ENCODE data around the gene N4BP2L2.

DNA sequence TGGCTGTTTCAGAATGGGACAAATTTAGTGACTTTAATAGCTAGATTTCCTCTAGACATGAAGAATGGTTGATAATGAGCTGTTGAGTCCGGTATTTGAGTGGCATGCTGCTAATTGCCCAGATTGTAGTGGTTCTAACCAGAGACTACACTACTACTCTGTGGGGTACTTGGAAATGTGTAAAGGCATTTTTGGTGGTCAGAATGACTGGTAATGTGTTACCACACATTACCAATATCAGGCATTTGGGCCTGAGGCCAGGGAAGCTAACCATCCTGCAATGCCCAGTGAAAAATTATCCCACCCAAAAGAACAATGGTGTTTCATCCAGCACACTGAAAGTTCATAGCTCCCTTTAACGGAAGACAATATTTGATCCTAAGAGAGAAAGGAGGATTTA is 93.1 kb downstream of the N4BP2L2 start:
- TF ChIP-seq EZH2phosphoT487 (IDR thresholded peaks at IDR 0.05; ENCODE audit: insufficient read depth, low read depth) = no peak
- TF ChIP-seq EZH2 (IDR thresholded peaks at IDR 0.05; ENCODE audit: insufficient read depth, poor library complexity, severe bottlenecking) = no peak

Measured in GM23248 (cell line).